GM19397 (cell line): ENCODE measurements around the gene FKBP1B.
"Not testable (repeated sequence)": the region's sequence is repeated elsewhere in the genome, so short reads cannot be mapped to it uniquely, and the experiment has no call there.

ENCODE experiments used
- ATAC-seq: cut with Tn5 transposase; IDR thresholded peaks from one replicate; pipeline ENCODE4 v1.9.1; 2021; ENCODE audit warnings: mild to moderate bottlenecking, moderate library complexity; ENCODE audit not compliant: unreplicated experiment

FKBP1B gene

GRCh38 chr2:24100732-24101131, 51.2 kb downstream of the FKBP1B start:
- ATAC-seq: not testable (repeated sequence)

- ATAC-seq: no peak
Observed at GRCh38 chr2:24101992-24102391, 52.5 kb downstream of the FKBP1B start.

- ATAC-seq: no peak
Observed at GRCh38 chr2:24102677-24103076, 53.1 kb downstream of the FKBP1B start.

- ATAC-seq: no peak
Observed at GRCh38 chr2:24104110-24104650, 54.6 kb downstream of the FKBP1B start.

GRCh38 chr2:24104906-24105305, 55.4 kb downstream of the FKBP1B start:
- no peak for ATAC-seq

GRCh38 chr2:24105816-24106215, 56.3 kb downstream of the FKBP1B start:
- ATAC-seq: no peak

GRCh38 chr2:24106786-24107185, 57.2 kb downstream of the FKBP1B start:
- ATAC-seq: no peak

- ATAC-seq: no peak
Observed at GRCh38 chr2:24107336-24107735, 57.8 kb downstream of the FKBP1B start.

- not testable (repeated sequence) for ATAC-seq
Observed at GRCh38 chr2:24109431-24109830, 59.9 kb downstream of the FKBP1B start.

GRCh38 chr2:24110660-24111303, 61.2 kb downstream of the FKBP1B start:
- ATAC-seq: no peak

GRCh38 chr2:24111407-24111901, 61.9 kb downstream of the FKBP1B start:
- no peak for ATAC-seq
